MCF 10A (cell line): ENCODE measurements around the gene PPM1L. TPM values are rescaled to one million over a fixed set of nuclear protein-coding genes. Genes with fewer than 3 reads are reported as not detected.
A peak's percentile ranks its signal among the peaks of the same experiment; 100 is the strongest.

Source experiments
- BruUV-seq: library from RNA; stranded (reverse); fragments of 400-500 nt; replicated peaks from 2 replicates; lab custom pipeline; 2021; lab: Mats Ljungman, UMichigan
- CTCF ChIA-PET: fragments of 300-600 bp; sonication (Branson Sonifier 250); formaldehyde crosslinking; extraction: SDS; loops from one replicate; lab custom pipeline; 2021; ENCODE audit warnings: antibody characterized with exemption, inconsistent platforms; lab: Yijun Ruan, JAX
- POLR2A ChIA-PET: fragments of 300-600, 350-650 bp; sonication (Branson Sonifier 250); formaldehyde crosslinking; extraction: SDS; loops from one replicate; lab custom pipeline; 2020; ENCODE audit warnings: antibody characterized with exemption, inconsistent platforms; lab: Yijun Ruan, JAX
- DNase-seq: peaks from one replicate; pipeline ENCODE4 v3.0.0-alpha.2; 2018; ENCODE audit not compliant: unreplicated experiment
- H3K27ac Mint-ChIP-seq: one replicate; pipeline ENCODE4 v1.8.0; 2022; ENCODE audit warnings: mild to moderate bottlenecking, low read depth, mixed read lengths; ENCODE audit not compliant: unreplicated experiment
- H3K27me3 Mint-ChIP-seq: one replicate; pipeline ENCODE4 v1.8.0; 2022; ENCODE audit warnings: mixed read lengths; ENCODE audit not compliant: insufficient read depth, unreplicated experiment
- H3K36me3 Mint-ChIP-seq: one replicate; pipeline ENCODE4 v1.8.0; 2022; ENCODE audit warnings: mild to moderate bottlenecking, moderate library complexity, mixed read lengths; ENCODE audit not compliant: insufficient read depth, unreplicated experiment
- H3K4me1 Mint-ChIP-seq: one replicate; pipeline ENCODE4 v1.8.0; 2022; ENCODE audit warnings: mixed read lengths; ENCODE audit not compliant: insufficient read depth, unreplicated experiment
- H3K4me3 Mint-ChIP-seq: one replicate; pipeline ENCODE4 v1.8.0; 2022; ENCODE audit warnings: mild to moderate bottlenecking, moderate library complexity, mixed read lengths; ENCODE audit not compliant: unreplicated experiment
- H3K9me3 Mint-ChIP-seq: one replicate; pipeline ENCODE4 v1.8.0; 2022; ENCODE audit warnings: mixed read lengths; ENCODE audit not compliant: unreplicated experiment
- intact Hi-C: fragments of 100-400 bp; cut with micrococcal nuclease; formaldehyde crosslinking; loops from 2 replicates; pipeline ENCODE4 v1.14.1; 2022
- total RNA-seq: library from RNA; stranded (reverse); gene quantifications from 2 replicates; pipeline ENCODE4 v1.2.3, GENCODE V29; 2022
- TF ChIP-seq, protein P1 (sequence below): fragments of 200-600 bp; IDR thresholded peaks from one replicate; pipeline ENCODE4 v1.8.0; 2022; ENCODE audit warnings: antibody characterized with exemption, mild to moderate bottlenecking; ENCODE audit not compliant: unreplicated experiment

Gene PPM1L
- total RNA-seq, 1 experiment from 2014 or later = 2.1 TPM

DNA sequence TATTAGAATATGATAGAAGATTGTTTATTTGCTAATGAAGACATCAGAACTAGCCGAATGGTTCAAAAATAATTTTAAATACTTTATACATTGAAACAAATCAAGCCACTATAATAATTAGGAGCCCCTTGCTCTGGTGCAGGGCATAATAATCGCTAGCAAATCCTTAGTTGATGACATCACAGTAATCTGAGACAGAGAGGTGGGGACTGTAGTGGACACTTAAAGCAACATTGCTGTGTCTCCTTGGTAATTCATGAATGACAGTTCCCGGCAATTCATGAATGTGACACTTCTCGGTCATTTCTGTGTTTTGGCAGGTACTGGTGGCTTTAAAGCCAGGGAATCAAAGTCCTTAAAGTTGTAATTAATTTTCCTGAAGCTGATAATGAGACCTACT lies 114.3 kb downstream of the PPM1L start:
- Mint-ChIP-seq H3K4me3 (peak overlapping the region; percentile 59), H3K4me1 (peaks cover 20% of the 10 kb centered on the region), H3K36me3 (no peaks in the 10 kb centered on the region), H3K9me3 (no peaks in the 10 kb centered on the region), H3K27ac (peak overlapping the region; percentile 69), H3K27me3 (no peaks in the 10 kb centered on the region)
- BruUV-seq = no TSS peak
- POLR2A ChIA-PET = interaction anchor here (0.7 to 2.4 kb wide), 12 partner anchors 9 to 306 kb away, joined by 3 to 15 read pairs (median 4); no protein-coding TSS in a partner anchor
- intact Hi-C loops = no loop called here
- peak; percentile 33 for DNase-seq
- TF ChIP-seq, protein P1, sequence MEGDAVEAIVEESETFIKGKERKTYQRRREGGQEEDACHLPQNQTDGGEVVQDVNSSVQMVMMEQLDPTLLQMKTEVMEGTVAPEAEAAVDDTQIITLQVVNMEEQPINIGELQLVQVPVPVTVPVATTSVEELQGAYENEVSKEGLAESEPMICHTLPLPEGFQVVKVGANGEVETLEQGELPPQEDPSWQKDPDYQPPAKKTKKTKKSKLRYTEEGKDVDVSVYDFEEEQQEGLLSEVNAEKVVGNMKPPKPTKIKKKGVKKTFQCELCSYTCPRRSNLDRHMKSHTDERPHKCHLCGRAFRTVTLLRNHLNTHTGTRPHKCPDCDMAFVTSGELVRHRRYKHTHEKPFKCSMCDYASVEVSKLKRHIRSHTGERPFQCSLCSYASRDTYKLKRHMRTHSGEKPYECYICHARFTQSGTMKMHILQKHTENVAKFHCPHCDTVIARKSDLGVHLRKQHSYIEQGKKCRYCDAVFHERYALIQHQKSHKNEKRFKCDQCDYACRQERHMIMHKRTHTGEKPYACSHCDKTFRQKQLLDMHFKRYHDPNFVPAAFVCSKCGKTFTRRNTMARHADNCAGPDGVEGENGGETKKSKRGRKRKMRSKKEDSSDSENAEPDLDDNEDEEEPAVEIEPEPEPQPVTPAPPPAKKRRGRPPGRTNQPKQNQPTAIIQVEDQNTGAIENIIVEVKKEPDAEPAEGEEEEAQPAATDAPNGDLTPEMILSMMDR = no peak
- CTCF ChIA-PET = interaction anchor here (0.6 to 0.9 kb wide), 3 partner anchors 29 to 140 kb away, joined by 3 to 5 read pairs (median 3); no protein-coding TSS in a partner anchor

DNA sequence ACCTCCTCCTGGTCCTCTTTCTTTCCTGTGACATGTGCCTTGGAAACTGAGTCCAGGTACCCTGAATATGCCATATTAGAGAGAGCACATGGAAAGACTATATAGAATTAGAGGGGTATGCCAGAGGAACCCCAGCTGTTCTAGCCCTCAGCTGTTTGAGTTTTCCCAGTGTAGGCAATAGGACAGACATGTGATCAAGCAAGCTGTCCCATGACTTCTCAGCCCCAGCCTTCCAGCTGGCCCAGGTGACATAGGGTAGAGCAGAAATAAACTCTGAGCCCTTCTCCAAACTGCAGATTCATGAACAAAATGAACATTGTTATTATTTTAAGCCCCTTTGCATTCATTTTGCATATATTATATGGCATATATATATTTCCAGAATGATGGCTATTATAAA lies 118.7 kb downstream of the PPM1L start:
- H3K4me3 Mint-ChIP-seq = no peak overlapping the region
- H3K36me3 Mint-ChIP-seq = no peaks in the 10 kb centered on the region
- TF ChIP-seq, protein P1 = no peak
- H3K27ac Mint-ChIP-seq = no peak overlapping the region
- intact Hi-C loops = no loop called here
- no peaks in the 10 kb centered on the region for H3K27me3 Mint-ChIP-seq
- ChIA-PET CTCF (interaction anchor here (0.5 to 1.1 kb wide), 2 partner anchors 41 to 405 kb away, joined by 3 to 4 read pairs; no protein-coding TSS in a partner anchor), POLR2A (no interaction called here)
- BruUV-seq = no TSS peak
- DNase-seq = no peak
- peaks cover 12% of the 10 kb centered on the region for H3K4me1 Mint-ChIP-seq
- no peaks in the 10 kb centered on the region for H3K9me3 Mint-ChIP-seq

DNA sequence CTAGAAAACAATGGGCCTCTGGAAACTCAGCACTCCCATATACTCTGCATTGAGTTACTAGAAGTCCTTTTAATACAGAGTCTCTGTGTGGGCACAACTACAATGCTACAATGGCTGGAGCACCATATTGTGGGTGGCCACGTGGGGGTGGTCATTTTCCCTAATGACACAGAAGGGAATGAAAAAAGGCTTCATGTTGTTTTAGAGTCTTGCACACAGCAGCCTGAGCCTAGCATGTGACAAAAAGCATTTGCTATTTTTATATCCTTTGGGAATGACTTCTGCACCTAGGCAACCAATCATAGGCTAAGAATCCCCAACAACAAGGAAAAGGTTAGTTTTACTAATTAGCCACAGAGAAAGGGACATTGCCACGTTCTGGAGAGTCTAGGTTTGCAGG lies 120.6 kb downstream of the PPM1L start:
- ChIA-PET POLR2A (no interaction called here), CTCF (no interaction called here)
- TF ChIP-seq, protein P1 = no peak
- BruUV-seq = no TSS peak
- intact Hi-C loops = no loop called here
- no peaks in the 10 kb centered on the region for H3K36me3 Mint-ChIP-seq
- no peaks in the 10 kb centered on the region for H3K9me3 Mint-ChIP-seq
- H3K27ac Mint-ChIP-seq = no peak overlapping the region
- DNase-seq = no peak
- no peaks in the 10 kb centered on the region for H3K4me1 Mint-ChIP-seq
- no peaks in the 10 kb centered on the region for H3K27me3 Mint-ChIP-seq
- no peak overlapping the region for H3K4me3 Mint-ChIP-seq

DNA sequence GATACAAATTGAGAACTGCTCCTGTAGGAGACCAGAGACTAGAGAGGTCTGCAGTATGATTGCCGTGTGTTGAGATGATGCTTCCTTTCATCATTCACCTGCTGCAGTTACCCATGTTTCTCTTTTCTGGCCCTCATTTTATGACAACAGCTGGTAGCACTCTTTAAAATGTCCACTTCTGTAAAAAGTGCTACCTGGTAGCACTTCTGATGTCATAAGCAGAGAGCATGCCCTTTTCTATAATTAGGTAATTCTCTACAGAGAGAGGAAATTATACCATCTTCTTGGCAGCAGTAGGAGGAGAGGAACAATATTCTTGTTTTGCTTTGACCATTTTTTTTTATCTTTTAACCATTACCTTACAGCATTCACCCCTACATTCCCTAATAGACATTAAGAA lies 123.8 kb downstream of the PPM1L start:
- POLR2A ChIA-PET = interaction anchor here (1.2 kb wide), 1 partner anchor 9 kb away, joined by 4 read pairs; no protein-coding TSS in a partner anchor
- TF ChIP-seq, protein P1 = no peak
- CTCF ChIA-PET = no interaction called here

More for the DNA sequence above, 123.8 kb downstream of the PPM1L start:
- H3K27ac Mint-ChIP-seq = no peak overlapping the region
- H3K36me3 Mint-ChIP-seq = no peaks in the 10 kb centered on the region
- intact Hi-C loops = no loop called here
- no peaks in the 10 kb centered on the region for H3K9me3 Mint-ChIP-seq
- no TSS peak for BruUV-seq
- no peaks in the 10 kb centered on the region for H3K4me1 Mint-ChIP-seq
- DNase-seq = no peak
- H3K4me3 Mint-ChIP-seq = no peak overlapping the region
- no peaks in the 10 kb centered on the region for H3K27me3 Mint-ChIP-seq
